Hepatocyte (in vitro differentiated cells): Measurements from ENCODE around the gene RPSA.

ENCODE experiments used
- EZH2 ChIP-seq: fragments of 200-600 bp; sonication (generic); IDR thresholded peaks from 2 replicates; pipeline ENCODE4 v1.6.1; 2016; ENCODE audit warnings: antibody characterized with exemption, mild to moderate bottlenecking, borderline replicate concordance
- EZH2phosphoT487 ChIP-seq: fragments of 200-600 bp; sonication (generic); IDR thresholded peaks from one replicate; pipeline ENCODE4 v1.6.1; 2018; ENCODE audit warnings: antibody characterized with exemption, mild to moderate bottlenecking, low read depth, moderate library complexity; ENCODE audit not compliant: unreplicated experiment, severe bottlenecking
- TF ChIP-seq, protein P1 (sequence below): fragments of 200-600 bp; sonication (generic); IDR thresholded peaks from 2 replicates; pipeline ENCODE4 v1.5.1; 2016; ENCODE audit warnings: antibody characterized with exemption, mild to moderate bottlenecking; ENCODE audit not compliant: poor library complexity

DNA sequence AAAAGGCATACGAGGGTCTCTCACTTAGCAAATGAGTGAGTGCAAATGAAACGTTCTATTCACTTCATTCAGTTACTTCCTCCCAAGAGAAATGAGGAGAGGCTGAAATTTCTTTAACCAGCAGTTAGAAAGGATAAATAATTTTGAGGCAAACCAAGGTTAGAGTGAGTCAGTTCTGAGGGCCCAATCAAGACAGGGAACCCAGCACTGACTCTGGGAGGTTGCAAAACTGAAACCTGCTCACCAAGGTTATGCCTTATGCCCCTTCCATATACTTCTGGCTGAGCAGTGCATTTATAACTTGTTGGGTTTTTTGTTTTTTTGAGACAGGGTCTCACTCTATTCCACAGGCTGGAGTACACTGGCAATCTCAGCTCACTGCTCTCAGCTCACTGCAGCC, 4.5 kb upstream of the RPSA start:
- TF ChIP-seq EZH2: no peak
- TF ChIP-seq, protein P1, sequence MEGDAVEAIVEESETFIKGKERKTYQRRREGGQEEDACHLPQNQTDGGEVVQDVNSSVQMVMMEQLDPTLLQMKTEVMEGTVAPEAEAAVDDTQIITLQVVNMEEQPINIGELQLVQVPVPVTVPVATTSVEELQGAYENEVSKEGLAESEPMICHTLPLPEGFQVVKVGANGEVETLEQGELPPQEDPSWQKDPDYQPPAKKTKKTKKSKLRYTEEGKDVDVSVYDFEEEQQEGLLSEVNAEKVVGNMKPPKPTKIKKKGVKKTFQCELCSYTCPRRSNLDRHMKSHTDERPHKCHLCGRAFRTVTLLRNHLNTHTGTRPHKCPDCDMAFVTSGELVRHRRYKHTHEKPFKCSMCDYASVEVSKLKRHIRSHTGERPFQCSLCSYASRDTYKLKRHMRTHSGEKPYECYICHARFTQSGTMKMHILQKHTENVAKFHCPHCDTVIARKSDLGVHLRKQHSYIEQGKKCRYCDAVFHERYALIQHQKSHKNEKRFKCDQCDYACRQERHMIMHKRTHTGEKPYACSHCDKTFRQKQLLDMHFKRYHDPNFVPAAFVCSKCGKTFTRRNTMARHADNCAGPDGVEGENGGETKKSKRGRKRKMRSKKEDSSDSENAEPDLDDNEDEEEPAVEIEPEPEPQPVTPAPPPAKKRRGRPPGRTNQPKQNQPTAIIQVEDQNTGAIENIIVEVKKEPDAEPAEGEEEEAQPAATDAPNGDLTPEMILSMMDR: no peak
- TF ChIP-seq EZH2phosphoT487: no peak
